ENCODE results near the gene ITPA.

The ITPA gene

GRCh38 chr20:3243718-3244358 is 34.5 kb downstream of the ITPA start:
- in situ Hi-C loops (cut with MboI; ENCODE audit: low sequenced_read_pairs), result no loop called here

- in situ Hi-C loops (cut with MboI; ENCODE audit: low sequenced_read_pairs), result no loop called here
Measured at GRCh38 chr20:3244613-3245012, 35.3 kb downstream of the ITPA start.

DNA sequence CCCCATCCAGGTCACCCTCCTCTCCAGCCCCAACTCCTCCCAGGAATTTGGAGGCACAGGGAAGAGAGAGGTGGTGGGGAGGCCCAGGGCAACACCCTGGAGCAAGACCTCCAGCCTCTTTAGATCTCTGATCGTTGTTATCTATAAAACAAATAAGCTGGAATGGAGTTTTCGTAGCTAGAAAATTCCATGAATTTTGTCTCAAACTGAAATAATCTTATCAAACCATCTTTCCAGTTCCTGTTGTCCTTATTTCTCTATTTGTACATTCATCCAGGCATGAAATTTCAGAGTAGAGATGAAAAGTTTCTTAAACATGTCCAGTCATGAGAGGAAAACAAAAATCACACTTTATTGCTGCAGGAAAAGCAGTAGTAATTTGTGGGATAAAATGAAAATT is 35.9 kb downstream of the ITPA start:
- in situ Hi-C loops (cut with MboI; ENCODE audit: low sequenced_read_pairs), result no loop called here

GRCh38 chr20:3245711-3246110 is 36.4 kb downstream of the ITPA start:
- in situ Hi-C loops (cut with MboI; ENCODE audit: low sequenced_read_pairs), result no loop called here

GRCh38 chr20:3246682-3247081 is 37.4 kb downstream of the ITPA start:
- in situ Hi-C loops (cut with MboI; ENCODE audit: low sequenced_read_pairs), result no loop called here

GRCh38 chr20:3247638-3248037 is 38.3 kb downstream of the ITPA start:
- in situ Hi-C loops (cut with MboI; ENCODE audit: low sequenced_read_pairs), result no loop called here

GRCh38 chr20:3248167-3248992 is 39.1 kb downstream of the ITPA start:
- in situ Hi-C loops (cut with MboI; ENCODE audit: low sequenced_read_pairs), result no loop called here

- in situ Hi-C loops (cut with MboI; ENCODE audit: low sequenced_read_pairs), result no loop called here
Measured at GRCh38 chr20:3248993-3249347, 39.7 kb downstream of the ITPA start.

DNA sequence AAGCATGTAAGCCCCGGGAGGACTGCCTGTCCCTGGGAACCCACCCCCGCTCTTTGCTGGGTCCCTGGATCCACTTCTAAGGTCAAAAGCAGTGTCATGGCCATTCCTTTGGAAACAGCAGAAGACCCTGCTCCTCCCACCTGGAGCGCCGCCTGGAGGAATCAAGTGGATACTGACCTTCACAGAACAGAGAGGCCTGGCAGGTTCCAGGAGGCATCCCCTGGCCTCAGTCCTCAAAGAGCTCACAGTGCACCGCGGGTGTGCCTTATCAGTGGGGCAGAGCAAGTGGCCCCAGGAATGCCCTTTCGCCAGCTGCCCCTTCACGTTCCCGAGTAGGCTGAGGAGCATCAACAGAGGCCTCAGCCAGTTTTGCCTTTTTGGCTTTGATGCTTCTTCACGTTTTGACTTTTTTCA is 40.8 kb downstream of the ITPA start:
- in situ Hi-C loops (cut with MboI; ENCODE audit: low sequenced_read_pairs), result no loop called here

- in situ Hi-C loops (cut with MboI; ENCODE audit: low sequenced_read_pairs), result no loop called here
Measured at GRCh38 chr20:3251806-3252205, 42.5 kb downstream of the ITPA start.

GRCh38 chr20:3255728-3256127 is 46.4 kb downstream of the ITPA start:
- in situ Hi-C loops (cut with MboI; ENCODE audit: low sequenced_read_pairs), result no loop called here

DNA sequence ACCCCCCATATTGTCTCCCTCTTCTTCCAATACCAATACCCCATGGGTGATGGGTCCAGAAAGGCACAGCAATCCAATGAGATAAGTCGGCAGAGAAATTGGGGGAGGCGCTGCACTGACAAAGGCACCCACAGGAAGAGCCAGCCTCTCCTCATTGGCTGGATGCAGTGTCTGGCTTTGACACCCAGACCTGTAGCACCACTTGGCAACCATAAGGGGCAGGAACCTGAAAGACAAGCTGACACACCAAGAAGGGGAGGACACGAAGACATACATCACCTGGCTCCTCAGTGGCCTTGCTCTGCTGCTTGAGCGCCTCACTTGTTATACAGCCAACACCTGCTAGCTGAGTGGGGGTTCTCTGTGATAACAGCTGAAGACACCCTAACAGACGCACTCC is 49.1 kb downstream of the ITPA start:
- in situ Hi-C loops (cut with MboI; ENCODE audit: low sequenced_read_pairs), result no loop called here

DNA sequence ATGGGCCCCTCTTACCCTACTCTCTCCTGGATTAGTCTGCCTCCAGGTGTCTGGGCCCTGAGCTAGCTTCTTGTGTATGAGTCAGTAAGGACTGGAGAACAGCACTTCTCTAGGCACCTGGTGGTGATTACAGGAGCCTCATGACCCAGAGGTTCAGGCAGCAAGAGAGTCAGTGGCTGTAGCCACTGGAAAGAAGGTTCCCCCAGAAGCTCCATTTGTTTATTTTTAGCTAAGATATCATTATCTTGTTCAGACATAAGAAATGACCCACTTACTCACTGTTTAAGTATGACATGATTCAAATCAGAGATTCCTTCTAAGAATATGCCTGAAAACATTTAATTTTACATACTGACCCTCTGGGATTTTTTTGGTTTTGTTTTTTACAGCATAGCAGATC is 53.3 kb downstream of the ITPA start:
- in situ Hi-C loops (cut with MboI; ENCODE audit: low sequenced_read_pairs), result no loop called here

- in situ Hi-C loops (cut with MboI; ENCODE audit: low sequenced_read_pairs), result no loop called here
Measured at GRCh38 chr20:3270051-3270450, 60.8 kb downstream of the ITPA start.

GRCh38 chr20:3273371-3273770 is 64.1 kb downstream of the ITPA start:
- in situ Hi-C loops (cut with MboI; ENCODE audit: low sequenced_read_pairs), result no loop called here
